ENCODE measurements around the gene TMEM263.
"Not testable (repeated sequence)": the region's sequence is repeated elsewhere in the genome, so short reads cannot be mapped to it uniquely, and the experiment has no call there.

The TMEM263 gene

GRCh38 chr12:106999446-106999845, 43.7 kb downstream of the TMEM263 start:
- Histone ChIP-seq H3K27ac (no peak overlapping the region), H3K9me3 (ENCODE audit: low read depth, low read length) (no peaks in the 10 kb centered on the region), H3K36me3 (ENCODE audit: insufficient read depth, low read length) (no peaks in the 10 kb centered on the region; the same call in 1 of the 2 replicates), H3K9ac (ENCODE audit: insufficient read length) (no peak overlapping the region), H3K4me3 (no peak overlapping the region)
- TF ChIP-seq EZH2 (IDR thresholded peaks at IDR 0.05) (no peak), POLR2AphosphoS5 (IDR thresholded peaks at IDR 0.05; ENCODE audit: borderline replicate concordance, low read depth, low read length) (no peak), FOXP2 (optimal IDR thresholded peaks at IDR 0.05; ENCODE audit: control extremely low read depth, extremely low read length, insufficient read depth) (no peak)
- DNase-seq (ENCODE audit: low read depth, low spot score): no peak

DNA sequence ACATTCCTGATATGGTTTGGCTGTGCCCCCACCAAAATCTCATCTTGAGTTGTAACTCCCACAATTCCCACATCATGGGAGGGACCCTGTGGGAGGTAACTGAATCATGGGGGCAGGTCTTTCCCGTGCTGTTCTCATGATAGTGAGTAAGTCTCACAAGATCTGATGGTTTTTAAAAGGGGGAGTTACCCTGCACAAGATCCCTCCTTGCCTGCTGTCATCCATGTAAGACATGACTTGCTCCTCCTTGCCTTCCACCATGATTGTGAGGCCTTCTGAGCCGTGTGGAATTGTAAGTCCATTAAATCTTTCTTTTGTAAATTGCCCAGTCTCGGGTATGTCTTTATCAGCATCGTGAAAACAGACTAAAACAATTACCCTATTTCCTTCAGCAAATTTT, 47.0 kb downstream of the TMEM263 start:
- not testable (repeated sequence) for H3K4me3 ChIP-seq; H3K27ac ChIP-seq; H3K9me3 ChIP-seq (ENCODE audit: low read depth, low read length); H3K36me3 ChIP-seq (ENCODE audit: insufficient read depth, low read length); H3K9ac ChIP-seq (ENCODE audit: insufficient read length); DNase-seq (ENCODE audit: low read depth, low spot score)

DNA sequence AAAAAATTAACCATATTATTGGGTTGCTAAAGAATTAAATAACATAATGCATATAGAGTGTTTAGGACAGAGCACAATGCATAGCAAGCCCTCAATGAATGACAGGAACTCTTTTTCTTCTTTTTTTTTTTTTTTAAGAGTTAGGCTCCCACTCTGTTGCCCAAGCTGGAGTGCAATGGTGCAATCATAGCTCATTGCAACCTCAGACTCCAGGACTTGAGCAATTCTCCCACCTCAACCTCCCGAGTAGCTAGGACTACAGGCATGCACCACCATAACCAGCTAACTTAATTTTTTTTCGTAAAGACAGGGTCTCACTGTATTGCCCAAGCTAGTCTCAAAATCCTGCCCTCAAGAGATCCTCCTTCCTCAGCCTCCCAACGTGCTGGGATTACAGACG, 51.7 kb downstream of the TMEM263 start:
- H3K9me3 ChIP-seq (ENCODE audit: low read depth, low read length): no peaks in the 10 kb centered on the region
- no peak overlapping the region for H3K27ac ChIP-seq
- no peaks in the 10 kb centered on the region for H3K36me3 ChIP-seq (ENCODE audit: insufficient read depth, low read length)
- no peak overlapping the region for H3K4me3 ChIP-seq
- no peak for TF ChIP-seq EZH2 (IDR thresholded peaks at IDR 0.05)
- TF ChIP-seq FOXP2 (optimal IDR thresholded peaks at IDR 0.05; ENCODE audit: control extremely low read depth, extremely low read length, insufficient read depth): no peak
- TF ChIP-seq POLR2AphosphoS5 (IDR thresholded peaks at IDR 0.05; ENCODE audit: borderline replicate concordance, low read depth, low read length): no peak
- DNase-seq (ENCODE audit: low read depth, low spot score): no peak
- no peak overlapping the region for H3K9ac ChIP-seq (ENCODE audit: insufficient read length)

DNA sequence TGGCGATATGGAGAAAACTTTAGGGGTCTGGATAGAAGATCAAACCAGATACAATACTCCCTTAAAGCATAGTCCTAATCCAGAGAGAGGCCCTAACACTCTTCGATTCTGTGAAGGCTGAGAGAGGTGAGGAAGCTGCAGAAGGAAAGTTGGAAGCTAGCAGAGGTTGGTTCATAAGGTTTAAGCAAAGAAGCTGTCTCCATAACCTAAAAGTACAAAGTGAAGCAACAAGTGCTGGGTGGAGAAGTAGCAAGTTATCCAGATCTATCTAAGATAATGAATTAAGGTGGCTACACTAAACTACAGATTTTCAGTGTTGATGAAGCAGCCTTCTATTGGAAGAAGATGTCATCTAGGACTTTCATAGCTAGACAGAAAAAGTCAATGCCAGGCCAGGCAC, 55.8 kb downstream of the TMEM263 start:
- Histone ChIP-seq H3K4me3 (no peak overlapping the region), H3K27ac (no peak overlapping the region), H3K36me3 (ENCODE audit: insufficient read depth, low read length) (no peaks in the 10 kb centered on the region), H3K9ac (ENCODE audit: insufficient read length) (no peak overlapping the region), H3K9me3 (ENCODE audit: low read depth, low read length) (no peaks in the 10 kb centered on the region)
- TF ChIP-seq EZH2 (IDR thresholded peaks at IDR 0.05): no peak
- no peak for TF ChIP-seq POLR2AphosphoS5 (IDR thresholded peaks at IDR 0.05; ENCODE audit: borderline replicate concordance, low read depth, low read length)
- TF ChIP-seq FOXP2 (optimal IDR thresholded peaks at IDR 0.05; ENCODE audit: control extremely low read depth, extremely low read length, insufficient read depth): no peak
- no peak for DNase-seq (ENCODE audit: low read depth, low spot score)

DNA sequence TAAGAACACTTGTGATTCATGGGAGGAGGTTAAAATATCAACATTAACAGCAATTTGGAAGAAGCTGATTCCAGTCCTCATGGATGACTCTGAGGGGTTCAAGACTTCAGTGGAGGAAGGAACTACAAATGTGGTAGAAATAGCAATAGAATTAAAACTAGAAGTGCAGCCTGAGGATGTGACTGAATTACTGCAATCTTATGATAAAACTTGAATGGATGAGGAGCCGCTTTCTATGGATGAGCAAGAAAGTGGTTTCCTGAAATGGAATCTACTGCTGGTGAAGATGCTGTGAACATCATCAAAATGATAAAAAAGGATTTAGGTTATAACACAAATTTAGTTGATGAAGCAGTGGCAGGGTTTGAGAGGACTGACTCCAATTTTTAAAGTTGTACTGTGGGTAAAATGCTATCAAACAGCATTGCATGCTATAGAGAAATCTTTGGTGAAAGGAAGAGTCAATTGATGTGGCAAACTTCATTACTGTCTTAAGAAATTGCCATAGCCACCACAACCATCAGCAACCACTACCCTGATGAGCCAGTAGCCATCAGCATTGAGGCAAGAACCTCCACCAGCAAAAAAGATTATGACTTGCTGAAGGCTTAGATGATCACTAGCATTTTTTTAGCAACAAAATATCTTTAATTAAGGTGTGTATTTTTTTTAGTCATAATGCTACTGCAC, 57.2 kb downstream of the TMEM263 start:
- Histone ChIP-seq H3K27ac (no peak overlapping the region), H3K9me3 (ENCODE audit: low read depth, low read length) (no peaks in the 10 kb centered on the region), H3K4me3 (no peak overlapping the region), H3K9ac (ENCODE audit: insufficient read length) (no peak overlapping the region), H3K36me3 (ENCODE audit: insufficient read depth, low read length) (no peaks in the 10 kb centered on the region)
- DNase-seq (ENCODE audit: low read depth, low spot score): no peak
- TF ChIP-seq EZH2 (IDR thresholded peaks at IDR 0.05) (no peak), POLR2AphosphoS5 (IDR thresholded peaks at IDR 0.05; ENCODE audit: borderline replicate concordance, low read depth, low read length) (no peak), FOXP2 (optimal IDR thresholded peaks at IDR 0.05; ENCODE audit: control extremely low read depth, extremely low read length, insufficient read depth) (no peak)

GRCh38 chr12:107014055-107014454, 58.3 kb downstream of the TMEM263 start:
- Histone ChIP-seq H3K36me3 (ENCODE audit: insufficient read depth, low read length) (no peaks in the 10 kb centered on the region), H3K9me3 (ENCODE audit: low read depth, low read length) (no peaks in the 10 kb centered on the region), H3K27ac (no peak overlapping the region), H3K9ac (ENCODE audit: insufficient read length) (no peak overlapping the region), H3K4me3 (no peak overlapping the region)
- no peak for DNase-seq (ENCODE audit: low read depth, low spot score)
- TF ChIP-seq EZH2 (IDR thresholded peaks at IDR 0.05) (no peak), POLR2AphosphoS5 (IDR thresholded peaks at IDR 0.05; ENCODE audit: borderline replicate concordance, low read depth, low read length) (no peak), FOXP2 (optimal IDR thresholded peaks at IDR 0.05; ENCODE audit: control extremely low read depth, extremely low read length, insufficient read depth) (no peak)

DNA sequence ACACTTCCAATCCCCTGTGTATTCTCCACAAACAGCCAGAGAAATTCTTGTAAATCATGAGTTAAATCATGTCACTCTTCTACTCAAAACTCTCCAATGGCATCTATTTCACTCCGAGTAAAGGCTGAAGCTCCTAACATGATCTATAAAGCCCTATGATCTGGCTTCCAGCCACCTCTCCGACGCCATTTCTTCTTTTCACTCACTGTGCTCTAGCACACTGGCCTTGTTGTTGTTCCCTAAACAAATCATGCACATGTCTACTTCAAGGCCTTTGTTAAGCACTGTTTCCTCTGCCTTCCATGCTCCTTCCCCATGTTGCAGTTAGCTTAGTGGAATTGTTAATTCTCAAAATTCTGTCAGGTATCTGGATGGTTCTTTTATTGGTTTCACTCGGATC, 61.3 kb downstream of the TMEM263 start:
- Histone ChIP-seq H3K4me3 (no peak overlapping the region), H3K9me3 (ENCODE audit: low read depth, low read length) (no peaks in the 10 kb centered on the region)

DNA sequence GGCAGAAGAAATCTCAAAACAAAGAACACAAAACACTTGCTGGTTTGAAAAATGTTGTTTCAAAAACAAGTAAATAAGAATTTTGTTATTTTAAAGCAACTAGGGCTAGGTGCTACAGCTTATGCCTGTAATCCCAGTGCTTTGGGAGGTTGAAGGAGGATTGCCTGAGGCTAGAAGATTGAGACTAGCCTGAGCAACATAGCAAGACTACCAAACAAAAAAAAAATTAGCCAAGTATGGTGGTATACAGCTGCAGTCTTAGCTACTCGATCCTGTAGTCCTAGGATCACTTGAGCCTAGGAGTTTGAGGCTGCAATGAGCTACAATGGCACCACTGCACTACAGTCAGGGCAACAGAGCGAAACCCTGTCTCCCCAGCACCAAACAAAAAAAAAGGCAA, 63.8 kb downstream of the TMEM263 start:
- H3K27ac ChIP-seq: no peak overlapping the region
- no peak overlapping the region for H3K9ac ChIP-seq (ENCODE audit: insufficient read length)
- no peak overlapping the region for H3K4me3 ChIP-seq
- DNase-seq (ENCODE audit: low read depth, low spot score): no peak
- H3K9me3 ChIP-seq (ENCODE audit: low read depth, low read length): no peaks in the 10 kb centered on the region
- H3K36me3 ChIP-seq (ENCODE audit: insufficient read depth, low read length): no peaks in the 10 kb centered on the region
- no peak for TF ChIP-seq FOXP2 (optimal IDR thresholded peaks at IDR 0.05; ENCODE audit: control extremely low read depth, extremely low read length, insufficient read depth)
- no peak for TF ChIP-seq POLR2AphosphoS5 (IDR thresholded peaks at IDR 0.05; ENCODE audit: borderline replicate concordance, low read depth, low read length)
- TF ChIP-seq EZH2 (IDR thresholded peaks at IDR 0.05): no peak

More for the DNA sequence above, 61.3 kb downstream of the TMEM263 start:
- H3K9ac ChIP-seq (ENCODE audit: insufficient read length): no peak overlapping the region
- TF ChIP-seq POLR2AphosphoS5 (IDR thresholded peaks at IDR 0.05; ENCODE audit: borderline replicate concordance, low read depth, low read length) (no peak), FOXP2 (optimal IDR thresholded peaks at IDR 0.05; ENCODE audit: control extremely low read depth, extremely low read length, insufficient read depth) (no peak), EZH2 (IDR thresholded peaks at IDR 0.05) (no peak)
- no peak overlapping the region for H3K27ac ChIP-seq
- DNase-seq (ENCODE audit: low read depth, low spot score): no peak
- H3K36me3 ChIP-seq (ENCODE audit: insufficient read depth, low read length): no peaks in the 10 kb centered on the region

All from SK-N-MC (cell line).